ENCODE measurements around the gene ABCC8. TPM values are rescaled to one million over a fixed set of nuclear protein-coding genes. Genes with fewer than 3 reads are reported as not detected.

Gene ABCC8
- total RNA-seq, 6 experiments from 2014 or later: not detected

- Mint-ChIP-seq H3K4me3 (no peak overlapping the region), H3K27ac (no peak overlapping the region), H3K9me3 (no peaks in the 10 kb centered on the region), H3K4me1 (ENCODE audit: low read depth) (no peaks in the 10 kb centered on the region), H3K36me3 (ENCODE audit: low read depth) (no peaks in the 10 kb centered on the region), H3K27me3 (ENCODE audit: insufficient read depth) (peaks cover 33% of the 10 kb centered on the region)
- no peak for TF ChIP-seq CTCF (IDR thresholded peaks at IDR 0.05)
- no peak for DNase-seq
Observed at GRCh38 chr11:17510507-17511206, 34.0 kb upstream of the ABCC8 start.

- no peak overlapping the region for H3K4me3 Mint-ChIP-seq
- no peak overlapping the region for H3K27ac Mint-ChIP-seq
- no peaks in the 10 kb centered on the region for H3K4me1 Mint-ChIP-seq (ENCODE audit: low read depth)
- no peak for DNase-seq
- H3K27me3 Mint-ChIP-seq (ENCODE audit: insufficient read depth): peaks cover 34% of the 10 kb centered on the region
- no peaks in the 10 kb centered on the region for H3K36me3 Mint-ChIP-seq (ENCODE audit: low read depth)
- TF ChIP-seq CTCF (IDR thresholded peaks at IDR 0.05): no peak
- H3K9me3 Mint-ChIP-seq: no peaks in the 10 kb centered on the region
Observed at GRCh38 chr11:17508791-17509190, 32.1 kb upstream of the ABCC8 start.

GRCh38 chr11:17508306-17508705 lies 31.7 kb upstream of the ABCC8 start:
- no peak overlapping the region for H3K4me3 Mint-ChIP-seq
- H3K27me3 Mint-ChIP-seq (ENCODE audit: insufficient read depth): peaks cover 36% of the 10 kb centered on the region
- H3K36me3 Mint-ChIP-seq (ENCODE audit: low read depth): no peaks in the 10 kb centered on the region
- TF ChIP-seq CTCF (IDR thresholded peaks at IDR 0.05): no peak
- H3K27ac Mint-ChIP-seq: no peak overlapping the region
- H3K9me3 Mint-ChIP-seq: no peaks in the 10 kb centered on the region
- H3K4me1 Mint-ChIP-seq (ENCODE audit: low read depth): no peaks in the 10 kb centered on the region
- no peak for DNase-seq

- no peak for DNase-seq
- Mint-ChIP-seq H3K4me1 (ENCODE audit: low read depth) (no peaks in the 10 kb centered on the region), H3K27ac (no peak overlapping the region), H3K4me3 (no peak overlapping the region), H3K36me3 (ENCODE audit: low read depth) (no peaks in the 10 kb centered on the region), H3K27me3 (ENCODE audit: insufficient read depth) (peaks cover 35% of the 10 kb centered on the region), H3K9me3 (no peaks in the 10 kb centered on the region)
- no peak for TF ChIP-seq CTCF (IDR thresholded peaks at IDR 0.05)
Observed at GRCh38 chr11:17507773-17508172, 31.1 kb upstream of the ABCC8 start.

- H3K4me3 Mint-ChIP-seq: no peak overlapping the region
- no peaks in the 10 kb centered on the region for H3K4me1 Mint-ChIP-seq (ENCODE audit: low read depth)
- TF ChIP-seq CTCF (IDR thresholded peaks at IDR 0.05): no peak
- no peaks in the 10 kb centered on the region for H3K36me3 Mint-ChIP-seq (ENCODE audit: low read depth)
- DNase-seq: no peak
- peaks cover 30% of the 10 kb centered on the region for H3K27me3 Mint-ChIP-seq (ENCODE audit: insufficient read depth)
- no peaks in the 10 kb centered on the region for H3K9me3 Mint-ChIP-seq
- no peak overlapping the region for H3K27ac Mint-ChIP-seq
Observed at GRCh38 chr11:17506942-17507341, 30.3 kb upstream of the ABCC8 start.

Data from HFFc6 (cell line).